MM.1S (cell line): ENCODE results near the gene LARP1B.
"Not testable (repeated sequence)": the region's sequence is repeated elsewhere in the genome, so short reads cannot be mapped to it uniquely, and the experiment has no call there.

Experiments
- DNase-seq: peaks from one replicate; pipeline ENCODE4 v3.0.0-alpha.2; 2015
- H2AFZ ChIP-seq: fragments of 300-600 bp; sonication (generic); 2 replicates; pipeline ENCODE4 v1.6.0; 2016; ENCODE audit warnings: antibody characterized with exemption, low read length
- H3F3A ChIP-seq: fragments of 300-600 bp; sonication (generic); 2 replicates; pipeline ENCODE4 v1.6.1; 2016; ENCODE audit warnings: mild to moderate bottlenecking, antibody characterized with exemption, low read length, moderate library complexity, mixed read lengths; ENCODE audit not compliant: insufficient read depth
- H3K27ac ChIP-seq: fragments of 300-600 bp; sonication (generic); 2 replicates; pipeline ENCODE4 v1.5.1; 2016; ENCODE audit warnings: mild to moderate bottlenecking, low read length
- H3K27me3 ChIP-seq: fragments of 300-600 bp; sonication (generic); replicated peaks from 2 replicates; pipeline ENCODE4 v1.6.0; 2016; ENCODE audit warnings: low read length; ENCODE audit not compliant: insufficient read depth
- H3K36me3 ChIP-seq: fragments of 300-600 bp; sonication (generic); replicated peaks from 2 replicates; pipeline ENCODE4 v1.6.1; 2016; ENCODE audit warnings: mild to moderate bottlenecking, low read length, mixed read lengths; ENCODE audit not compliant: insufficient read depth
- H3K4me1 ChIP-seq: fragments of 300-600 bp; sonication (generic); 2 replicates; pipeline ENCODE4 v1.6.1; 2016; ENCODE audit warnings: low read length, mixed read lengths
- H3K4me2 ChIP-seq: fragments of 300-600 bp; sonication (generic); 2 replicates; pipeline ENCODE4 v1.6.0; 2016; ENCODE audit warnings: low read depth, low read length
- H3K4me3 ChIP-seq: fragments of 300-600 bp; sonication (generic); 2 replicates; pipeline ENCODE4 v1.5.1; 2016; ENCODE audit warnings: low read length, mixed read lengths
- H3K79me2 ChIP-seq: fragments of 300-600 bp; sonication (generic); 2 replicates; pipeline ENCODE4 v1.6.1; 2016; ENCODE audit warnings: mixed run types, low read length, mixed read lengths
- H3K9ac ChIP-seq: fragments of 300-600 bp; sonication (generic); 2 replicates; pipeline ENCODE4 v1.6.1; 2016; ENCODE audit warnings: low read length, mixed read lengths
- H3K9me2 ChIP-seq: fragments of 300-600 bp; sonication (generic); replicated peaks from 2 replicates; pipeline ENCODE4 v1.6.1; 2016; ENCODE audit warnings: mild to moderate bottlenecking, low read length, mixed read lengths; ENCODE audit not compliant: insufficient read depth
- H3K9me3 ChIP-seq: fragments of 300-600 bp; sonication (generic); replicated peaks from 2 replicates; pipeline ENCODE4 v1.6.1; 2016; ENCODE audit warnings: mild to moderate bottlenecking, low read length, mixed read lengths; ENCODE audit not compliant: insufficient read depth
- H4K20me1 ChIP-seq: fragments of 300-600 bp; sonication (generic); 2 replicates; pipeline ENCODE4 v1.6.1; 2016; ENCODE audit warnings: mild to moderate bottlenecking, low read length, moderate library complexity, mixed read lengths; ENCODE audit not compliant: insufficient read depth

The LARP1B gene

DNA sequence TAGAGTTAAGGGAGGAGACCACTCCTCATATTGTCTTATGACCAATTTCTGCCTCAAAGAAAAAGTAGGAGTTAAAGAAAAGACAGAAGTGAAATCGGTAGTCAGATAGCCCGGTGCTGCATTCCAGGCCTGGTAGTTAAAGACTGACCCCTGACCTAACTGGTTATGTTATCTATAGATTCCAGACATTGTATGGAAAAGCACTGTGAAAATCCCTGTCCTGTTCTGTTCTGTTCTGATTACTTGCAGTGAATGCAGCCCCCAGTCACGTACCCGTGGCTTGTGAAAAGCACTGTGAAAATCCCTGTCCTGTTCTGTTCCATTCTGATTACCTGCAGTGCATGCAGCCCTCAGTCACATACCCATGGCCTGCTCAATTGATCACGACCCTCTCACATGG, 198.8 kb downstream of the LARP1B start:
- not testable (repeated sequence) for H3K4me3 ChIP-seq, H3K79me2 ChIP-seq, H3K27me3 ChIP-seq, H3K9ac ChIP-seq, H3K36me3 ChIP-seq, H3K27ac ChIP-seq, H2AFZ ChIP-seq, DNase-seq, H3K4me2 ChIP-seq, H3K9me2 ChIP-seq, H4K20me1 ChIP-seq, H3K9me3 ChIP-seq
- Histone ChIP-seq H3K4me1 (peaks cover 28% of the 10 kb centered on the region), H3F3A (peaks cover 20% of the 10 kb centered on the region)
